ENCODE results near the gene CD300LG.
"Not testable (repeated sequence)": the region's sequence is repeated elsewhere in the genome, so short reads cannot be mapped to it uniquely, and the experiment has no call there.

Gene CD300LG

GRCh38 chr17:43846963-43847371 is at the start of gene CD300LG:
Gene CD300LG (plus strand): TSS chr17:43847176. CDS start chr17:43847217, 41 bp downstream.
- no peak for DNase-seq

- DNase-seq = not testable (repeated sequence)
Observed at GRCh38 chr17:43798024-43798423, 49.0 kb upstream of the CD300LG start.

GRCh38 chr17:43799047-43799446 is 47.9 kb upstream of the CD300LG start:
- no peak for DNase-seq

GRCh38 chr17:43800736-43801135 is 46.2 kb upstream of the CD300LG start:
- no peak for DNase-seq

- DNase-seq = no peak
Observed at GRCh38 chr17:43801844-43802243, 45.1 kb upstream of the CD300LG start.

GRCh38 chr17:43803758-43804157 is 43.2 kb upstream of the CD300LG start:
- DNase-seq = no peak

- no peak for DNase-seq
Observed at GRCh38 chr17:43805117-43805516, 41.9 kb upstream of the CD300LG start.

- no peak for DNase-seq
Observed at GRCh38 chr17:43808076-43808475, 38.9 kb upstream of the CD300LG start.

- DNase-seq = no peak
Observed at GRCh38 chr17:43809121-43809520, 37.9 kb upstream of the CD300LG start.

GRCh38 chr17:43810226-43810715 is 36.7 kb upstream of the CD300LG start:
- DNase-seq = no peak

- DNase-seq = no peak
Observed at GRCh38 chr17:43810823-43811222, 36.2 kb upstream of the CD300LG start.

GRCh38 chr17:43812396-43813265 is 34.3 kb upstream of the CD300LG start:
- DNase-seq = no peak

GRCh38 chr17:43813386-43813785 is 33.6 kb upstream of the CD300LG start:
- no peak for DNase-seq

GRCh38 chr17:43814026-43814425 is 33.0 kb upstream of the CD300LG start:
- no peak for DNase-seq

- DNase-seq = no peak
Observed at GRCh38 chr17:43814714-43815113, 32.3 kb upstream of the CD300LG start.

GRCh38 chr17:43816336-43817320 is 30.3 kb upstream of the CD300LG start:
- DNase-seq = no peak

- no peak for DNase-seq
Observed at GRCh38 chr17:43817826-43818225, 29.1 kb upstream of the CD300LG start.

GRCh38 chr17:43818966-43819365 is 28.0 kb upstream of the CD300LG start:
- no peak for DNase-seq

- no peak for DNase-seq
Observed at GRCh38 chr17:43820759-43821158, 26.2 kb upstream of the CD300LG start.

- DNase-seq = no peak
Observed at GRCh38 chr17:43822570-43823190, 24.3 kb upstream of the CD300LG start.

- no peak for DNase-seq
Observed at GRCh38 chr17:43823350-43824084, 23.5 kb upstream of the CD300LG start.

- no peak for DNase-seq
Observed at GRCh38 chr17:43825567-43825966, 21.4 kb upstream of the CD300LG start.

Data from CD4-positive, alpha-beta T cell treated with Interferon alpha-2 for 1 hour (primary cell).